Endothelial cell of umbilical vein (primary cell): ENCODE measurements around the gene OR52K2. TPM values are rescaled to one million over a fixed set of nuclear protein-coding genes. Genes with fewer than 3 reads are reported as not detected.

Experiments
- BruUV-seq: library from RNA; stranded (reverse); fragments of 400-500 nt; replicated peaks from 2 replicates; lab custom pipeline; 2021; lab: Mats Ljungman, UMichigan
- CTCF ChIA-PET: fragments of 300-600, 350-600 bp; sonication (Branson Sonifier 250); formaldehyde crosslinking; loops from one replicate; lab custom pipeline; 2021; ENCODE audit warnings: antibody characterized with exemption, inconsistent platforms; lab: Charles Lee
- POLR2A ChIA-PET: fragments of 300-600, 350-600 bp; sonication (Branson Sonifier 250); formaldehyde crosslinking; loops from one replicate; lab custom pipeline; 2021; ENCODE audit warnings: antibody characterized with exemption, inconsistent platforms; lab: Charles Lee
- DNase-seq: peaks from one replicate; pipeline ENCODE4 v3.0.0-alpha.2; 2011; ENCODE audit warnings: low read depth, low spot score
- FAIRE-seq: peaks from 2 replicates; lab custom pipeline; 2011; peaks lifted over from hg19 to GRCh38; lab: Jason Lieb, UNC
- H2AFZ ChIP-seq: 2 replicates; pipeline ENCODE4 v1.6.0; 2012; ENCODE audit warnings: low read depth, low read length, control low read depth, inconsistent platforms
- H3K27ac ChIP-seq: 2 replicates; pipeline ENCODE4 v1.5.1; 2011; ENCODE audit warnings: low read depth, mild to moderate bottlenecking, control low read depth, low read length, moderate library complexity; ENCODE audit not compliant: insufficient read depth
- H3K27me3 ChIP-seq, 2 experiments: 2 replicates each; pipeline versions ENCODE4 v1.6.0 to v1.6.1; 2011; ENCODE audit warnings: low read length in 2 of 2, mixed read lengths in 1 of 2; ENCODE audit not compliant: control insufficient read depth in 2 of 2, insufficient read depth in 2 of 2
- H3K36me3 ChIP-seq, 2 experiments: 2 replicates in 1 of 2; 3 replicates in 1 of 2; pipeline ENCODE4 v1.5.1; 2011; ENCODE audit warnings: low read length in 2 of 2, mild to moderate bottlenecking in 1 of 2, moderate library complexity in 1 of 2; ENCODE audit not compliant: control insufficient read depth in 2 of 2, insufficient read depth in 2 of 2; ENCODE audit errors: extremely low read depth in 1 of 2
- H3K4me1 ChIP-seq: 3 replicates; pipeline ENCODE4 v1.5.1; 2011; ENCODE audit warnings: mild to moderate bottlenecking, low read length; ENCODE audit not compliant: control insufficient read depth, insufficient read depth; ENCODE audit errors: extremely low read depth
- H3K4me2 ChIP-seq: 2 replicates; pipeline ENCODE4 v1.6.1; 2011; ENCODE audit warnings: low read length, control low read depth, mixed read lengths; ENCODE audit not compliant: insufficient read depth
- H3K4me3 ChIP-seq, 3 experiments: fragments of 200-600 bp in 1 of 3; sonication (generic), shearing (Covaris generic) in 1 of 3; replicated peaks in 1 of 3; 2 replicates each; pipeline ENCODE4 v1.5.1; 2011 to 2016; ENCODE audit warnings: control low read depth in 3 of 3, low read length in 3 of 3, mild to moderate bottlenecking in 2 of 3, inconsistent platforms in 1 of 3, low read depth in 1 of 3, moderate library complexity in 1 of 3; ENCODE audit not compliant: insufficient read depth in 1 of 3
- H3K79me2 ChIP-seq: 2 replicates; pipeline ENCODE4 v1.6.0; 2012; ENCODE audit warnings: low read length, inconsistent platforms; ENCODE audit not compliant: control insufficient read depth, insufficient read depth
- H3K9ac ChIP-seq: replicated peaks from 2 replicates; pipeline ENCODE3; 2011; ENCODE audit warnings: low read length, control low read depth; ENCODE audit not compliant: insufficient read depth; ENCODE audit errors: extremely low read depth
- H3K9me1 ChIP-seq: replicated peaks from 3 replicates; pipeline ENCODE4 v1.6.0; 2011; ENCODE audit warnings: mild to moderate bottlenecking, low read length; ENCODE audit not compliant: control insufficient read depth, insufficient read depth; ENCODE audit errors: extremely low read depth
- H3K9me3 ChIP-seq: replicated peaks from 2 replicates; pipeline ENCODE4 v1.5.1; 2012; ENCODE audit warnings: low read length, inconsistent platforms; ENCODE audit not compliant: control insufficient read depth, insufficient read depth
- H4K20me1 ChIP-seq: replicated peaks from 2 replicates; pipeline ENCODE3; 2011; ENCODE audit warnings: mild to moderate bottlenecking, low read length; ENCODE audit not compliant: control insufficient read depth, insufficient read depth; ENCODE audit errors: extremely low read depth
- EZH2 ChIP-seq: IDR thresholded peaks from 2 replicates; pipeline ENCODE4 v1.6.1; 2012; ENCODE audit warnings: borderline replicate concordance, low read depth, mild to moderate bottlenecking, moderate library complexity, low read length, inconsistent platforms; ENCODE audit not compliant: severe bottlenecking
- GATA2 ChIP-seq: IDR thresholded peaks from 2 replicates; pipeline ENCODE4 v1.7.0; 2011; ENCODE audit warnings: low read depth, mild to moderate bottlenecking, moderate library complexity, mixed read lengths, low read length; ENCODE audit not compliant: insufficient read length, insufficient read depth
- MAX ChIP-seq: IDR thresholded peaks from 2 replicates; pipeline ENCODE4 v1.6.1; 2011; ENCODE audit not compliant: insufficient read depth, insufficient read length
- POLR2A ChIP-seq: IDR thresholded peaks from 2 replicates; pipeline ENCODE4 v1.6.1; 2012; ENCODE audit warnings: low read depth, mild to moderate bottlenecking, control low read depth, low read length
- dilution Hi-C: fragments of 300-500 bp; cut with MboI; formaldehyde crosslinking; loops from one replicate; pipeline ENCODE4 v1.15.0; 2019; ENCODE audit warnings: low sequenced_read_pairs; ENCODE audit not compliant: extremely low pct_ligation_motif_present
- intact Hi-C: fragments of 100-400 bp; cut with micrococcal nuclease; formaldehyde crosslinking; loops from one replicate; pipeline ENCODE4 v1.10.0; 2022
- polyA plus RNA-seq, 4 experiments: library from polyadenylated mRNA; depleted of rRNA in 3 of 4; stranded (reverse) in 3 of 4; unstranded in 1 of 4; fragments of >200 nt; gene quantifications; 2 replicates each; pipeline versions ENCODE4 v1.2.1 to v1.2.3, GENCODE V29; 2011 to 2012; ENCODE audit warnings: missing spikeins in 1 of 4
- total RNA-seq: library from RNA; stranded (reverse); gene quantifications from 2 replicates; pipeline ENCODE4 v1.2.3, GENCODE V29; 2021
- TF ChIP-seq, protein P1 (sequence below), 2 donors: IDR thresholded peaks; 1 replicate in 1 of 2; 2 replicates in 1 of 2; pipeline ENCODE4 v1.5.1; 2011; ENCODE audit warnings: low read length in 2 of 2, mild to moderate bottlenecking in 2 of 2, moderate library complexity in 2 of 2, control low read depth in 1 of 2, inconsistent platforms in 1 of 2, low read depth in 1 of 2; ENCODE audit not compliant: insufficient read depth in 1 of 2; ENCODE audit errors: extremely low read depth in 1 of 2

The OR52K2 gene
- total and polyA plus RNA-seq, 2 donors (not counting 3 experiments of a cell fraction or from before 2014, with no cell fraction given): not detected

DNA sequence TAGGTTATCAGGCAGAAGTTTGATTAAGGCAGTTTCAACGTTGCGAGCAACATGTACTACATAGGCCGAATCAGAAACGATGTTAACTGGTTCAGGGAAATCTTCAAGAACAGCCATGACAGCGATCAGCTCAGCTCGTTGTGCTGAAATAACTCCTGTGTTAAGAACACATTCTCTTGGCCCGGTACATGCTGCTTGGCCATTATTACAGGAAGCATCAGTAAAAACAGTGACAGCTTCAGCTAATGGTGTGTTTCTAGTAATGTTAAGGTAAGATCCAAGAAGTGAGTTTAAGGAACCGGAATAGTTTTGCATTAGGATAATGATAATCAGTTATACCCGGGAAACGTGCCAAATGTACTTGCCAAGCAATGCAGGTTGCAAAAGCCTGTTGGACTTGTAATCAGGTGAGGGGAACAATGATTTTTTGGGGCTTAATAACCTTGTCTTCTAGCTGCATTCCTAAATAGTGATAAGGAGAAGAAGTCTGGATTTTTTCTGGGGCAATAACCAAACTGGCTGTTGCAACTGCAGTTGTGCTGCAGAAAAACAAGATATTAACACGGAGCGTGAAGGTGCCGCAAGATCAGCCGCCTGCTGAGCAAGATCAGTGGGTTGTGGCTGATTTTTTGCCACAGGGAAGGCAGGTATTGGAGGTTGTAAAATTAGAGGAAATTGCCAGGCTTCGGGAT, 47.6 kb downstream of the OR52K2 start:
- Histone ChIP-seq H3K9me1 (no peaks in the 10 kb centered on the region), H3K9ac (no peak overlapping the region), H3K4me1 (no peaks in the 10 kb centered on the region), H3K27me3 (peaks cover 18 to 23% of the 10 kb centered on the region in 2 experiments), H3K4me2 (no peak overlapping the region), H3K79me2 (no peaks in the 10 kb centered on the region), H2AFZ (no peak overlapping the region), H3K27ac (no peak overlapping the region), H3K9me3 (no peaks in the 10 kb centered on the region), H3K36me3 (no peaks in the 10 kb centered on the region), H3K4me3 (no peak overlapping the region), H4K20me1 (no peaks in the 10 kb centered on the region)
- no peak for DNase-seq
- TF ChIP-seq, protein P1, sequence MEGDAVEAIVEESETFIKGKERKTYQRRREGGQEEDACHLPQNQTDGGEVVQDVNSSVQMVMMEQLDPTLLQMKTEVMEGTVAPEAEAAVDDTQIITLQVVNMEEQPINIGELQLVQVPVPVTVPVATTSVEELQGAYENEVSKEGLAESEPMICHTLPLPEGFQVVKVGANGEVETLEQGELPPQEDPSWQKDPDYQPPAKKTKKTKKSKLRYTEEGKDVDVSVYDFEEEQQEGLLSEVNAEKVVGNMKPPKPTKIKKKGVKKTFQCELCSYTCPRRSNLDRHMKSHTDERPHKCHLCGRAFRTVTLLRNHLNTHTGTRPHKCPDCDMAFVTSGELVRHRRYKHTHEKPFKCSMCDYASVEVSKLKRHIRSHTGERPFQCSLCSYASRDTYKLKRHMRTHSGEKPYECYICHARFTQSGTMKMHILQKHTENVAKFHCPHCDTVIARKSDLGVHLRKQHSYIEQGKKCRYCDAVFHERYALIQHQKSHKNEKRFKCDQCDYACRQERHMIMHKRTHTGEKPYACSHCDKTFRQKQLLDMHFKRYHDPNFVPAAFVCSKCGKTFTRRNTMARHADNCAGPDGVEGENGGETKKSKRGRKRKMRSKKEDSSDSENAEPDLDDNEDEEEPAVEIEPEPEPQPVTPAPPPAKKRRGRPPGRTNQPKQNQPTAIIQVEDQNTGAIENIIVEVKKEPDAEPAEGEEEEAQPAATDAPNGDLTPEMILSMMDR (IDR thresholded peaks at IDR 0.05; ENCODE audit: extremely low read depth in 1 of 2, insufficient read depth in 1 of 2, low read depth in 1 of 2, low read length in 2 of 2): no peak
- TF ChIP-seq GATA2 (no peak), MAX (no peak), EZH2 (no peak), POLR2A (no peak)
- no TSS peak for BruUV-seq
- intact Hi-C loops (no loop called here), dilution Hi-C loops (no loop called here)
- no peak for FAIRE-seq
- POLR2A ChIA-PET: no interaction called here
- CTCF ChIA-PET: interaction anchor here (3.5 to 5.7 kb wide), 2 partner anchors 43 to 312 kb away, joined by 16 to 255 read pairs; no protein-coding TSS in a partner anchor

Other genes starting within 250 kb of the OR52K2 start
- not detected in 2 replicates for gene OR52B4, start 80.9 kb upstream of the OR52K2 start, total RNA-seq
- gene OR52B4, start 80.9 kb upstream of the OR52K2 start, polyA plus RNA-seq: not detected in 2 replicates
- gene TRIM21, start 55.6 kb upstream of the OR52K2 start, total RNA-seq: 19.1 and 20.8 TPM in 2 replicates
- 18.8 and 18.9 TPM in 2 replicates for gene TRIM21, start 55.6 kb upstream of the OR52K2 start, polyA plus RNA-seq
- gene OR52K1, start 33.4 kb downstream of the OR52K2 start, total RNA-seq: not detected in 2 replicates
- gene OR52K1, start 33.4 kb downstream of the OR52K2 start, polyA plus RNA-seq: not detected in 2 replicates
- gene OR52M1, start 95.9 kb downstream of the OR52K2 start, total RNA-seq: not detected in 2 replicates
- gene OR52M1, start 95.9 kb downstream of the OR52K2 start, polyA plus RNA-seq: not detected in 2 replicates
- gene OR52I2, start 132.4 kb downstream of the OR52K2 start, total RNA-seq: not detected in 2 replicates
- not detected in 2 replicates for gene OR52I2, start 132.4 kb downstream of the OR52K2 start, polyA plus RNA-seq
- gene OR52I1, start 144.7 kb downstream of the OR52K2 start, total RNA-seq: not detected in 2 replicates
- gene OR52I1, start 144.7 kb downstream of the OR52K2 start, polyA plus RNA-seq: not detected in 2 replicates
- 10.6 and 11.3 TPM in 2 replicates for gene TRIM68, start 158.9 kb downstream of the OR52K2 start, total RNA-seq
- gene TRIM68, start 158.9 kb downstream of the OR52K2 start, polyA plus RNA-seq: 7.2 and 8.1 TPM in 2 replicates
- not detected in 2 replicates for gene OR51D1, start 188.2 kb downstream of the OR52K2 start, total RNA-seq
- not detected in 2 replicates for gene OR51D1, start 188.2 kb downstream of the OR52K2 start, polyA plus RNA-seq
- not detected in 2 replicates for gene OR51E1, start 194.7 kb downstream of the OR52K2 start, total RNA-seq
- not detected in 2 replicates for gene OR51E1, start 194.7 kb downstream of the OR52K2 start, polyA plus RNA-seq
- not detected in 2 replicates for gene OR51E2, start 248.6 kb downstream of the OR52K2 start, total RNA-seq
- not detected in 2 replicates for gene OR51E2, start 248.6 kb downstream of the OR52K2 start, polyA plus RNA-seq